Panc1 (cell line): Measurements from ENCODE around the gene RAB40A. TPM values are rescaled to one million over a fixed set of nuclear protein-coding genes. Genes with fewer than 3 reads are reported as not detected.

Experiments used
- ATAC-seq: fragments of 200-7000 bp; cut with Tn5 transposase; 2 replicates; pipeline ENCODE4 v1.9.1; 2020; ENCODE audit warnings: mild to moderate bottlenecking, moderate library complexity
- BruUV-seq: library from RNA; stranded (reverse); fragments of 400-500 nt; replicated peaks from 2 replicates; lab custom pipeline; 2021; lab: Mats Ljungman, UMichigan
- CTCF ChIA-PET: fragments of 300-600 bp; sonication (Branson Sonifier 250); formaldehyde crosslinking; loops from one replicate; lab custom pipeline; 2022; ENCODE audit warnings: antibody characterized with exemption; lab: Charles Lee
- POLR2A ChIA-PET: fragments of 300-600 bp; sonication (Branson Sonifier 250); formaldehyde crosslinking; loops from one replicate; lab custom pipeline; 2022; ENCODE audit warnings: antibody characterized with exemption; lab: Charles Lee
- DNase-seq: peaks from one replicate; pipeline ENCODE4 v3.0.0-alpha.2; 2010; ENCODE audit warnings: low read depth, low spot score
- H3K27ac ChIP-seq: 2 replicates; pipeline ENCODE4 v1.5.1; 2011; ENCODE audit warnings: mild to moderate bottlenecking, low read length, inconsistent platforms
- H3K27me3 ChIP-seq: fragments of 200-500 bp; sonication (Bioruptor generic); 2 replicates; pipeline ENCODE4 v1.6.0; 2014; ENCODE audit warnings: low read length, inconsistent platforms; ENCODE audit not compliant: control insufficient read depth, insufficient read depth
- H3K36me3 ChIP-seq: fragments of 200-500 bp; sonication (Bioruptor generic); 2 replicates; pipeline ENCODE4 v1.5.1; 2014; ENCODE audit warnings: inconsistent platforms, mild to moderate bottlenecking, low read length, moderate library complexity; ENCODE audit not compliant: control insufficient read depth, insufficient read depth
- H3K4me1 ChIP-seq: 2 replicates; pipeline ENCODE4 v1.5.1; 2011; ENCODE audit warnings: inconsistent platforms, mild to moderate bottlenecking, low read length, moderate library complexity; ENCODE audit not compliant: control insufficient read depth, insufficient read depth
- H3K4me3 ChIP-seq, 2 experiments: 2 replicates each; pipeline ENCODE4 v1.5.1; 2011 to 2012; ENCODE audit warnings: low read depth in 2 of 2, low read length in 2 of 2, mild to moderate bottlenecking in 2 of 2, inconsistent platforms in 1 of 2, moderate library complexity in 1 of 2
- H3K9me3 ChIP-seq: fragments of 200-500 bp; sonication (Bioruptor generic); 2 replicates; pipeline ENCODE4 v1.5.1; 2014; ENCODE audit warnings: low read depth, mild to moderate bottlenecking, inconsistent platforms, low read length, moderate library complexity; ENCODE audit not compliant: control insufficient read depth, insufficient read depth
- POLR2AphosphoS5 ChIP-seq: IDR thresholded peaks from 2 replicates; pipeline ENCODE4 v1.6.1; 2012; ENCODE audit warnings: mild to moderate bottlenecking, low read depth, low read length, moderate library complexity
- SIN3A ChIP-seq: IDR thresholded peaks from 2 replicates; pipeline ENCODE4 v1.6.1; 2012; ENCODE audit warnings: low read depth, mild to moderate bottlenecking, low read length, moderate library complexity, borderline replicate concordance; ENCODE audit not compliant: insufficient read depth
- TCF7L2 ChIP-seq: IDR thresholded peaks from 2 replicates; pipeline ENCODE4 v1.6.1; 2011; ENCODE audit warnings: mild to moderate bottlenecking, low read depth, low read length, inconsistent platforms
- in situ Hi-C: cut with HindIII; loops from 2 replicates; pipeline ENCODE4 v1.10.0; 2016; ENCODE audit warnings: low sequenced_read_pairs, low pct_unique_long_range_greater_than_20kb
- intact Hi-C: fragments of 100-400 bp; cut with micrococcal nuclease; formaldehyde crosslinking; loops from one replicate; pipeline ENCODE4 v1.10.0; 2022; ENCODE audit not compliant: unreplicated experiment
- total RNA-seq: library from RNA; stranded (reverse); gene quantifications from one replicate; pipeline ENCODE4 v1.2.1, GENCODE V29; 2021; ENCODE audit not compliant: unreplicated experiment
- TF ChIP-seq, protein P1 (sequence below): fragments of 450-650 bp; IDR thresholded peaks from 2 replicates; pipeline ENCODE4 v1.5.1; 2017; ENCODE audit warnings: mild to moderate bottlenecking
- TF ChIP-seq, protein P2 (sequence below), 2 experiments: IDR thresholded peaks; 2 replicates each; pipeline ENCODE4 v1.6.1; 2011 to 2012; ENCODE audit warnings: low read depth in 2 of 2, control low read depth in 1 of 2, low read length in 1 of 2, mild to moderate bottlenecking in 1 of 2, moderate library complexity in 1 of 2; ENCODE audit not compliant: insufficient read depth in 1 of 2

Gene RAB40A
- total RNA-seq, 1 experiment from 2014 or later: 0.26 TPM

DNA sequence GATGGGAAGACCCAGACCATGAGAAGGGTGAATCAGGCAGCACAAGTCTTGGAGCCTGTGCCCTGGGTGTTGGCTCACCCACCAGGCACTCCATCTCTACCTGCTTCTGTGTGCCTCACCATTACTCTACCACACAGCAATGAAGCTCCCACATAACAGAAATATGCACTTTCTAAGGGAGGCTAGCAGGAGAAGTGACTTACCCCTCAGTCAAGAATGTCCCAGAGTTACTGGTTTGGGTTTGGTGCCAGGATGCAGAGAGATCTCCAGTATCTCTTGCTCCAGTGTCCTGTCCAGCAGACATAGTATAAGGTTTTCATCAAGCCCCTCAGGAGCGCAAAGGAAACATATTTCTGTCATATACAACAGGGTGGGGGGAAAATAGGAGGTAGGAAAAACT lies 11.3 kb upstream of the RAB40A start:
- in situ Hi-C loops (no loop called here), intact Hi-C loops (loop anchor here (5.0 kb wide), 2 partner anchors 142 to 157 kb away; partner anchors contain the start of gene MORF4L2)
- no peaks in the 10 kb centered on the region for H3K4me1 ChIP-seq
- POLR2A ChIA-PET: no interaction called here
- H3K4me3 ChIP-seq: no peak overlapping the region
- no peaks in the 10 kb centered on the region for H3K27me3 ChIP-seq
- H3K36me3 ChIP-seq: no peaks in the 10 kb centered on the region
- DNase-seq (no peak), ATAC-seq (no peak)
- CTCF ChIA-PET: no interaction called here
- no TSS peak for BruUV-seq
- TF ChIP-seq TCF7L2 (no peak), SIN3A (no peak), POLR2AphosphoS5 (no peak)
- TF ChIP-seq, protein P1, sequence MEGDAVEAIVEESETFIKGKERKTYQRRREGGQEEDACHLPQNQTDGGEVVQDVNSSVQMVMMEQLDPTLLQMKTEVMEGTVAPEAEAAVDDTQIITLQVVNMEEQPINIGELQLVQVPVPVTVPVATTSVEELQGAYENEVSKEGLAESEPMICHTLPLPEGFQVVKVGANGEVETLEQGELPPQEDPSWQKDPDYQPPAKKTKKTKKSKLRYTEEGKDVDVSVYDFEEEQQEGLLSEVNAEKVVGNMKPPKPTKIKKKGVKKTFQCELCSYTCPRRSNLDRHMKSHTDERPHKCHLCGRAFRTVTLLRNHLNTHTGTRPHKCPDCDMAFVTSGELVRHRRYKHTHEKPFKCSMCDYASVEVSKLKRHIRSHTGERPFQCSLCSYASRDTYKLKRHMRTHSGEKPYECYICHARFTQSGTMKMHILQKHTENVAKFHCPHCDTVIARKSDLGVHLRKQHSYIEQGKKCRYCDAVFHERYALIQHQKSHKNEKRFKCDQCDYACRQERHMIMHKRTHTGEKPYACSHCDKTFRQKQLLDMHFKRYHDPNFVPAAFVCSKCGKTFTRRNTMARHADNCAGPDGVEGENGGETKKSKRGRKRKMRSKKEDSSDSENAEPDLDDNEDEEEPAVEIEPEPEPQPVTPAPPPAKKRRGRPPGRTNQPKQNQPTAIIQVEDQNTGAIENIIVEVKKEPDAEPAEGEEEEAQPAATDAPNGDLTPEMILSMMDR: no peak
- TF ChIP-seq, protein P2, sequence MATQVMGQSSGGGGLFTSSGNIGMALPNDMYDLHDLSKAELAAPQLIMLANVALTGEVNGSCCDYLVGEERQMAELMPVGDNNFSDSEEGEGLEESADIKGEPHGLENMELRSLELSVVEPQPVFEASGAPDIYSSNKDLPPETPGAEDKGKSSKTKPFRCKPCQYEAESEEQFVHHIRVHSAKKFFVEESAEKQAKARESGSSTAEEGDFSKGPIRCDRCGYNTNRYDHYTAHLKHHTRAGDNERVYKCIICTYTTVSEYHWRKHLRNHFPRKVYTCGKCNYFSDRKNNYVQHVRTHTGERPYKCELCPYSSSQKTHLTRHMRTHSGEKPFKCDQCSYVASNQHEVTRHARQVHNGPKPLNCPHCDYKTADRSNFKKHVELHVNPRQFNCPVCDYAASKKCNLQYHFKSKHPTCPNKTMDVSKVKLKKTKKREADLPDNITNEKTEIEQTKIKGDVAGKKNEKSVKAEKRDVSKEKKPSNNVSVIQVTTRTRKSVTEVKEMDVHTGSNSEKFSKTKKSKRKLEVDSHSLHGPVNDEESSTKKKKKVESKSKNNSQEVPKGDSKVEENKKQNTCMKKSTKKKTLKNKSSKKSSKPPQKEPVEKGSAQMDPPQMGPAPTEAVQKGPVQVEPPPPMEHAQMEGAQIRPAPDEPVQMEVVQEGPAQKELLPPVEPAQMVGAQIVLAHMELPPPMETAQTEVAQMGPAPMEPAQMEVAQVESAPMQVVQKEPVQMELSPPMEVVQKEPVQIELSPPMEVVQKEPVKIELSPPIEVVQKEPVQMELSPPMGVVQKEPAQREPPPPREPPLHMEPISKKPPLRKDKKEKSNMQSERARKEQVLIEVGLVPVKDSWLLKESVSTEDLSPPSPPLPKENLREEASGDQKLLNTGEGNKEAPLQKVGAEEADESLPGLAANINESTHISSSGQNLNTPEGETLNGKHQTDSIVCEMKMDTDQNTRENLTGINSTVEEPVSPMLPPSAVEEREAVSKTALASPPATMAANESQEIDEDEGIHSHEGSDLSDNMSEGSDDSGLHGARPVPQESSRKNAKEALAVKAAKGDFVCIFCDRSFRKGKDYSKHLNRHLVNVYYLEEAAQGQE (IDR thresholded peaks at IDR 0.05; ENCODE audit: insufficient read depth in 1 of 2, low read depth in 2 of 2, low read length in 1 of 2): no peak
- H3K9me3 ChIP-seq: no peaks in the 10 kb centered on the region
- no peak overlapping the region for H3K27ac ChIP-seq

DNA sequence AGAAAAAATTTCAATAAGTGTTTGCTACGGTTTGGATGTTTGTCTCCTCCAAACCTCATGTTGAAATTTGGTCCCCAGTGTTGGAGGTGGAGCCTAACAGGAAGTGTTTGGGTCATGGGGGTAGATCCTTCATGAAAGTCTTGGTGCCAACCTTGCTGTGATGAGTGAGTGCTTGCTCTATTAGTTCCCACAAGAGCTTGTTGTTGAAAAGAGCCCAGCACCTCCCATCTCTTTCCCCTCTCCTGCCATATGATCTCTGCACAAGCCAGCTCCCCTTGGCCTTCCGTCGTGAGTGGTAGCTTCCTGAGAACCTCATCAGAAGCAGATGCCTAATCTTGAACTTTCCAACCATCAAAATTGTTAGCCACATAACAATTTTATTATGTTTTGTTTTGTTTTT lies 10.3 kb upstream of the RAB40A start:
- CTCF ChIA-PET: no interaction called here
- Histone ChIP-seq H3K4me3 (no peak overlapping the region), H3K27ac (no peak overlapping the region), H3K36me3 (no peaks in the 10 kb centered on the region), H3K4me1 (no peaks in the 10 kb centered on the region), H3K27me3 (no peaks in the 10 kb centered on the region), H3K9me3 (no peaks in the 10 kb centered on the region)
- DNase-seq (no peak), ATAC-seq (no peak)
- BruUV-seq: no TSS peak
- POLR2A ChIA-PET: interaction anchor here (0.6 kb wide), 1 partner anchor 100 kb away, joined by 3 read pairs; no protein-coding TSS in a partner anchor
- in situ Hi-C loops: no loop called here
- TF ChIP-seq SIN3A (no peak), POLR2AphosphoS5 (no peak), TCF7L2 (no peak)
- TF ChIP-seq, protein P1: no peak
- TF ChIP-seq, protein P2 (IDR thresholded peaks at IDR 0.05; ENCODE audit: insufficient read depth in 1 of 2, low read depth in 2 of 2, low read length in 1 of 2): no peak
- intact Hi-C loops: no loop called here
